ENCODE measurements around the gene LTBP1.
"Not testable (repeated sequence)": the region's sequence is repeated elsewhere in the genome, so short reads cannot be mapped to it uniquely, and the experiment has no call there.

Gene LTBP1

GRCh38 chr2:33038799-33039198 is 92.0 kb downstream of the LTBP1 start:
- DNase-seq (ENCODE audit: low spot score): no peak

- DNase-seq (ENCODE audit: low spot score): no peak
Observed at GRCh38 chr2:33040541-33040940, 93.8 kb downstream of the LTBP1 start.

- no peak for DNase-seq (ENCODE audit: low spot score)
Observed at GRCh38 chr2:33042265-33042664, 95.5 kb downstream of the LTBP1 start.

- DNase-seq (ENCODE audit: low spot score): no peak
Observed at GRCh38 chr2:33042819-33043218, 96.1 kb downstream of the LTBP1 start.

- DNase-seq (ENCODE audit: low spot score): no peak
Observed at GRCh38 chr2:33047939-33048338, 101.2 kb downstream of the LTBP1 start.

GRCh38 chr2:33051586-33052360 is 105.0 kb downstream of the LTBP1 start:
- no peak for DNase-seq (ENCODE audit: low spot score)

GRCh38 chr2:33052361-33052735 is 105.6 kb downstream of the LTBP1 start:
- no peak for DNase-seq (ENCODE audit: low spot score)

- not testable (repeated sequence) for DNase-seq (ENCODE audit: low spot score)
Observed at GRCh38 chr2:33052795-33053194, 106.0 kb downstream of the LTBP1 start.

GRCh38 chr2:33056170-33056569 is 109.4 kb downstream of the LTBP1 start:
- DNase-seq (ENCODE audit: low spot score): no peak

- not testable (repeated sequence) for DNase-seq (ENCODE audit: low spot score)
Observed at GRCh38 chr2:33057307-33058028, 110.7 kb downstream of the LTBP1 start.

- DNase-seq (ENCODE audit: low spot score): no peak
Observed at GRCh38 chr2:33058716-33059470, 112.1 kb downstream of the LTBP1 start.

- no peak for DNase-seq (ENCODE audit: low spot score)
Observed at GRCh38 chr2:33059471-33060156, 112.9 kb downstream of the LTBP1 start.

- no peak for DNase-seq (ENCODE audit: low spot score)
Observed at GRCh38 chr2:33060405-33060804, 113.7 kb downstream of the LTBP1 start.

- no peak for DNase-seq (ENCODE audit: low spot score)
Observed at GRCh38 chr2:33062665-33063250, 116.0 kb downstream of the LTBP1 start.

GRCh38 chr2:33064349-33064801 is 117.6 kb downstream of the LTBP1 start:
- no peak for DNase-seq (ENCODE audit: low spot score)

- no peak for DNase-seq (ENCODE audit: low spot score)
Observed at GRCh38 chr2:33067598-33067997, 120.8 kb downstream of the LTBP1 start.

GRCh38 chr2:33068261-33068660 is 121.5 kb downstream of the LTBP1 start:
- DNase-seq (ENCODE audit: low spot score): no peak

GRCh38 chr2:33069894-33070651 is 123.3 kb downstream of the LTBP1 start:
- no peak for DNase-seq (ENCODE audit: low spot score)

GRCh38 chr2:33071591-33071990 is 124.8 kb downstream of the LTBP1 start:
- DNase-seq (ENCODE audit: low spot score): no peak

- DNase-seq (ENCODE audit: low spot score): no peak
Observed at GRCh38 chr2:33072614-33073013, 125.9 kb downstream of the LTBP1 start.

GRCh38 chr2:33073018-33073417 is 126.3 kb downstream of the LTBP1 start:
- DNase-seq (ENCODE audit: low spot score): no peak

All from Ammon's horn (tissue), 1 donor.